ENCODE measurements around the gene RHOG. TPM values are rescaled to one million over a fixed set of nuclear protein-coding genes. Genes with fewer than 3 reads are reported as not detected.

Gene RHOG
- total RNA-seq, 2 experiments from 2014 or later, result 101 to 106 TPM

DNA sequence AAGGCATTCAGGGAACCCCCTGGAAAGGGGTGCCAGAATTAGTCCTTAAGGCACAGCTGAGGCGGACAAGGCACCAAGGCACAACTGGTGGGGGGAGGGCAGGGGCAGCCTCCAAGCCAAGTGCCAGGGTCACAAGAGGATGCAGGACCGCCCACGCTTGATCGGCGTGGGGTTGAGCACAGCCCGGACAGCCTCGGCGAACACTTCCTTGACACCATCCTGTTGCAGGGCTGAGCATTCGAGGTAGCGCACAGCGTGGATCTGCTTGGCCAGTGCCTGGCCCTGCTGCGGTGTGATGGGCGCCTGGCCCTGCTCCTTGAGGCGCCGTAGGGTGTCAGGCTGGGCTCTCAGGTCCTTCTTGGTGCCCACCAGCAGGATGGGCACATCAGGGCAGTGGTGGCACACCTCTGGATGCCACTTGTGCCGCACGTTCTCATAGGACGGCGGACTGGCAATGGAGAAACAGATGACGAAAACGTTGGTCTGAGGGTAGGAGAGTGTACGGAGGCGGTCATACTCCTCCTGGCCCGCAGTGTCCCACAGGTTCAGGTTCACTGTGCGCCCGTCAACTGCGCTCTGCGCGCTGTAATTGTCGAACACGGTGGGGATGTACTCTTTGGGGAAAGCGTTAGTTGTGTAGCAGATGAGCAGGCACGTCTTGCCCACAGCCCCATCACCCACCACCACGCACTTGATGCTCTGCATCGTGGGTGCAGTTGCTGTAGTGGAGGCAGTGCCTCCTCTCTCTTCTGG lies 13.1 kb downstream of the RHOG start:
- Mint-ChIP-seq H3K4me1 (ENCODE audit: low read depth) (peaks cover 63% of the 10 kb centered on the region), H3K9me3 (no peaks in the 10 kb centered on the region), H3K27ac (peak overlapping the region; percentile 95), H3K36me3 (ENCODE audit: low read depth) (peaks cover 79% of the 10 kb centered on the region), H3K4me3 (no peak overlapping the region), H3K27me3 (no peaks in the 10 kb centered on the region)
- POLR2A ChIA-PET, result interaction anchor here (1.4 to 1.6 kb wide), 2 partner anchors 11 to 14 kb away, joined by 7 to 10 read pairs; partner anchors contain the start of gene RHOG
- peak in 1 of 14 experiments; percentile 21 for DNase-seq
- CTCF ChIA-PET, result interaction anchor here (2.4 kb wide), 1 partner anchor 14 kb away, joined by 9 read pairs; the partner anchor contains the start of gene RHOG
- intact Hi-C loops (cut with DNase I, micrococcal nuclease), result no loop called here
- H3K4me1 ChIP-seq (ENCODE audit: insufficient read depth, low read length), result peaks cover 55% of the 10 kb centered on the region
- TF ChIP-seq, protein P1, sequence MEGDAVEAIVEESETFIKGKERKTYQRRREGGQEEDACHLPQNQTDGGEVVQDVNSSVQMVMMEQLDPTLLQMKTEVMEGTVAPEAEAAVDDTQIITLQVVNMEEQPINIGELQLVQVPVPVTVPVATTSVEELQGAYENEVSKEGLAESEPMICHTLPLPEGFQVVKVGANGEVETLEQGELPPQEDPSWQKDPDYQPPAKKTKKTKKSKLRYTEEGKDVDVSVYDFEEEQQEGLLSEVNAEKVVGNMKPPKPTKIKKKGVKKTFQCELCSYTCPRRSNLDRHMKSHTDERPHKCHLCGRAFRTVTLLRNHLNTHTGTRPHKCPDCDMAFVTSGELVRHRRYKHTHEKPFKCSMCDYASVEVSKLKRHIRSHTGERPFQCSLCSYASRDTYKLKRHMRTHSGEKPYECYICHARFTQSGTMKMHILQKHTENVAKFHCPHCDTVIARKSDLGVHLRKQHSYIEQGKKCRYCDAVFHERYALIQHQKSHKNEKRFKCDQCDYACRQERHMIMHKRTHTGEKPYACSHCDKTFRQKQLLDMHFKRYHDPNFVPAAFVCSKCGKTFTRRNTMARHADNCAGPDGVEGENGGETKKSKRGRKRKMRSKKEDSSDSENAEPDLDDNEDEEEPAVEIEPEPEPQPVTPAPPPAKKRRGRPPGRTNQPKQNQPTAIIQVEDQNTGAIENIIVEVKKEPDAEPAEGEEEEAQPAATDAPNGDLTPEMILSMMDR (IDR thresholded peaks at IDR 0.05), result no peak
- no peaks in the 10 kb centered on the region for H3K9me3 ChIP-seq (ENCODE audit: control insufficient read depth in 1 of 2, insufficient read depth in 1 of 2, low read length in 2 of 2)
- peak overlapping the region in 1 of 2 donors; percentile 19 for H3K27ac ChIP-seq (ENCODE audit: low read depth in 1 of 2, low read length in 2 of 2)
- no peaks in the 10 kb centered on the region for H3K27me3 ChIP-seq (ENCODE audit: control insufficient read depth in 1 of 2, insufficient read depth in 2 of 2, low read length in 2 of 2)
- ATAC-seq (ENCODE audit: poor library complexity), result no peak
- H3K4me3 ChIP-seq (ENCODE audit: low read length), result no peak overlapping the region
- peaks cover 65% of the 10 kb centered on the region for H3K36me3 ChIP-seq (ENCODE audit: insufficient read depth, low read length)

DNA sequence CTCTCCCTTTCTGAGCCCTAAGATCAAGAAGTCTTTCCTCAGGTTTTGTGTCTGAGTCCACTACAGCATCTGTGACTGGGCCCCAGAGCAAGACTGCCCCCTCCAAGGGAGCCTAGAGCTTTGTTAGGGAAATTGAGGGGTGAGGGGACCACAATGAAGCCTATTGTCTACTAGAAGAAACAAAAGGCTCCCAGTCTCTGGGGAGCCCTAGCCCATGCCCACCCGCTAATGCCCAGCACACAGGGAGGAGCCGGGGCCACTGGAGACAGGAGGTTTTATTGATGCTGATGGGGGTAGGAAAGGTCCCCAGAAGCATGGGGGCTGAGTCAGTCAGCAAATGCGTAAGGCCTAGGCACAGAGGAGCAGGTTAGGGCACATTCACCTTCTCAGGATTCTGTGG lies 14.0 kb downstream of the RHOG start:
- H3K4me1 Mint-ChIP-seq (ENCODE audit: low read depth), result peaks cover 54% of the 10 kb centered on the region
- H3K36me3 ChIP-seq (ENCODE audit: insufficient read depth, low read length), result peaks cover 60% of the 10 kb centered on the region
- H3K36me3 Mint-ChIP-seq (ENCODE audit: low read depth), result peaks cover 70% of the 10 kb centered on the region

DNA sequence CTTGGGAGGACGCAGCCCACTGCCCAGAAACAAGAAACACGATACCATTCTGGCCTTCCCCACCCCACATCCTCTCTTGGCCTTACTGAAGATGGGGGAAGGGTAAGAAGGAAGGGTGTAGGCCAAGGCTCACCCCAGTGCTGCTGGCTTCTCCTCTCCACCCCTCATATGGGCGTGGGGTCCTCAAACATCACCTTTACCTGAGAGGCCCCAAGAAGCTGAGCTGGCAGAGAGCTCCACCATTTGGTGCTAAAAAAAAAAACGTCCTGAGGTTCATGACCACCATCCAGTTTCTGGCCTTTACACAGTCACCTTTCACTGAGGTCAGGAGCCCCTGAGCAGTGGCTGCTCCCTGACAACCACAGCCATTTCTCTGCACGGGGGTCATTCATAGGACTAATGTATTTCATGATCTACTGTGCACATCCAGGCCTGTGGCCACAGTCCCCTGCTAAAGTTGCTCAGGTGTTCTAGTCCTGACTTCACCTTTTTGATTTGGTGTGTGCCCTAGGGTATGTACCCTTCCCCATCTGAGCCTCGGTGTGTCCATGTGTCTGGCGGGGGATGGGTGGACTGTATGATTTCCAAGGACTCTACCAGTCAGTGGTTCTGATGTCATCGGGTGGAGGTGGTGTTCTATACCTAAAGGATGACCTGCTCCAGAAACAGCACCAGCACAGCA lies 15.1 kb downstream of the RHOG start:
- H3K4me3 Mint-ChIP-seq, result no peak overlapping the region
- no peaks in the 10 kb centered on the region for H3K9me3 ChIP-seq (ENCODE audit: control insufficient read depth in 1 of 2, insufficient read depth in 1 of 2, low read length in 2 of 2)
- intact Hi-C loops (cut with DNase I, micrococcal nuclease), result loop anchor here (1.0 to 2.0 kb wide), 2 partner anchors 13 to 243 kb away; no protein-coding TSS in a partner anchor
- H3K4me1 ChIP-seq (ENCODE audit: insufficient read depth, low read length), result peaks cover 35% of the 10 kb centered on the region
- peaks cover 49% of the 10 kb centered on the region for H3K36me3 ChIP-seq (ENCODE audit: insufficient read depth, low read length)
- ATAC-seq (ENCODE audit: poor library complexity), result no peak
- peak overlapping the region; percentile 77 for H3K27ac Mint-ChIP-seq
- H3K4me3 ChIP-seq (ENCODE audit: low read length), result no peak overlapping the region
- CTCF ChIA-PET, result interaction anchor here (0.6 to 2.1 kb wide), 11 partner anchors 8 to 247 kb away, joined by 3 to 10 read pairs (median 4); partner anchors contain the start of genes RHOG and STIM1
- H3K36me3 Mint-ChIP-seq (ENCODE audit: low read depth), result peaks cover 59% of the 10 kb centered on the region
- no peaks in the 10 kb centered on the region for H3K27me3 ChIP-seq (ENCODE audit: control insufficient read depth in 1 of 2, insufficient read depth in 2 of 2, low read length in 2 of 2)
- H3K27me3 Mint-ChIP-seq, result no peaks in the 10 kb centered on the region
- POLR2A ChIA-PET, result interaction anchor here (1.0 to 1.7 kb wide), 6 partner anchors 12 to 34 kb away, joined by 3 to 15 read pairs (median 6); partner anchors contain the start of gene RHOG
- TF ChIP-seq, protein P1 (IDR thresholded peaks at IDR 0.05), result no peak
- peak overlapping the region in 1 of 2 donors; percentile 4 for H3K27ac ChIP-seq (ENCODE audit: low read depth in 1 of 2, low read length in 2 of 2)
- peaks cover 43% of the 10 kb centered on the region for H3K4me1 Mint-ChIP-seq (ENCODE audit: low read depth)
- no peaks in the 10 kb centered on the region for H3K9me3 Mint-ChIP-seq
- peak in 1 of 14 experiments; percentile 16 for DNase-seq

More for the DNA sequence above, 14.0 kb downstream of the RHOG start:
- H3K4me3 Mint-ChIP-seq, result no peak overlapping the region
- CTCF ChIA-PET, result no interaction called here
- POLR2A ChIA-PET, result interaction anchor here (1.4 to 1.6 kb wide), 2 partner anchors 12 to 14 kb away, joined by 7 to 10 read pairs; partner anchors contain the start of gene RHOG
- peak overlapping the region; percentile 77 for H3K27ac Mint-ChIP-seq
- no peaks in the 10 kb centered on the region for H3K27me3 Mint-ChIP-seq
- Histone ChIP-seq H3K9me3 (ENCODE audit: control insufficient read depth in 1 of 2, insufficient read depth in 1 of 2, low read length in 2 of 2) (no peaks in the 10 kb centered on the region), H3K27ac (ENCODE audit: low read depth in 1 of 2, low read length in 2 of 2) (peak overlapping the region in 1 of 2 donors; percentile 19), H3K27me3 (ENCODE audit: control insufficient read depth in 1 of 2, insufficient read depth in 2 of 2, low read length in 2 of 2) (no peaks in the 10 kb centered on the region), H3K4me1 (ENCODE audit: insufficient read depth, low read length) (peaks cover 46% of the 10 kb centered on the region), H3K4me3 (ENCODE audit: low read length) (no peak overlapping the region)
- DNase-seq (no peak), ATAC-seq (ENCODE audit: poor library complexity) (no peak)
- TF ChIP-seq, protein P1 (IDR thresholded peaks at IDR 0.05), result no peak
- intact Hi-C loops (cut with DNase I, micrococcal nuclease), result no loop called here
- H3K9me3 Mint-ChIP-seq, result no peaks in the 10 kb centered on the region

Data from CD4-positive, alpha-beta T cell (primary cell).